WTC11 (cell line): ENCODE data around the gene C2orf76. TPM values are rescaled to one million over a fixed set of nuclear protein-coding genes. Genes with fewer than 3 reads are reported as not detected.
A peak's percentile ranks its signal among the peaks of the same experiment; 100 is the strongest.
"Not testable (repeated sequence)": the region's sequence is repeated elsewhere in the genome, so short reads cannot be mapped to it uniquely, and the experiment has no call there.

Source experiments
- ATAC-seq: fragments of 200-7000 bp; cut with Tn5 transposase; 2 replicates; pipeline ENCODE4 v1.10.0; 2021; ENCODE audit warnings: mild to moderate bottlenecking, moderate library complexity
- CTCF ChIA-PET: fragments of 300-600 bp; sonication (Branson Sonifier 250); formaldehyde crosslinking; loops from one replicate; lab custom pipeline; 2021; ENCODE audit warnings: antibody characterized with exemption; lab: Charles Lee
- POLR2A ChIA-PET: fragments of 350-600 bp; sonication (Branson Sonifier 250); formaldehyde crosslinking; loops from one replicate; lab custom pipeline; 2021; ENCODE audit warnings: antibody characterized with exemption; lab: Charles Lee
- DNase-seq: peaks from one replicate; pipeline ENCODE4 v3.0.0; 2021; ENCODE audit warnings: low spot score
- H3K27ac Mint-ChIP-seq: 2 replicates; pipeline ENCODE4 v1.8.0; 2021; ENCODE audit warnings: mixed read lengths
- H3K27me3 Mint-ChIP-seq: 2 replicates; pipeline ENCODE4 v1.8.0; 2021; ENCODE audit warnings: low read depth, mild to moderate bottlenecking, moderate library complexity, mixed read lengths
- H3K36me3 Mint-ChIP-seq: 2 replicates; pipeline ENCODE4 v1.8.0; 2021; ENCODE audit warnings: mixed read lengths
- H3K4me1 Mint-ChIP-seq: 2 replicates; pipeline ENCODE4 v1.8.0; 2022; ENCODE audit warnings: mixed read lengths
- H3K4me3 Mint-ChIP-seq: 2 replicates; pipeline ENCODE4 v1.8.0; 2021; ENCODE audit warnings: mild to moderate bottlenecking, moderate library complexity, mixed read lengths
- H3K9me3 Mint-ChIP-seq: 2 replicates; pipeline ENCODE4 v1.8.0; 2021; ENCODE audit warnings: mixed read lengths
- CREB1 ChIP-seq: sonication (generic); formaldehyde crosslinking; IDR thresholded peaks from 2 replicates; pipeline ENCODE4 v1.8.0; 2023; ENCODE audit warnings: mild to moderate bottlenecking, missing genetic modification reagents
- E2F5 ChIP-seq: sonication (generic); formaldehyde crosslinking; IDR thresholded peaks from 2 replicates; pipeline ENCODE4 v1.8.1; 2022; ENCODE audit warnings: mild to moderate bottlenecking, moderate library complexity, missing genetic modification reagents
- ETV6 ChIP-seq: sonication (generic); formaldehyde crosslinking; IDR thresholded peaks from 2 replicates; pipeline ENCODE4 v1.8.1; 2022; ENCODE audit warnings: mild to moderate bottlenecking, missing genetic modification reagents
- FOXP1 ChIP-seq: sonication (generic); formaldehyde crosslinking; IDR thresholded peaks from 2 replicates; pipeline ENCODE4 v1.8.0; 2022; ENCODE audit warnings: missing genetic modification reagents, mild to moderate bottlenecking, moderate library complexity, borderline replicate concordance
- HMGXB4 ChIP-seq: sonication (generic); formaldehyde crosslinking; IDR thresholded peaks from 2 replicates; pipeline ENCODE4 v1.8.1; 2023; ENCODE audit warnings: mild to moderate bottlenecking, moderate library complexity, missing genetic modification reagents
- MAX ChIP-seq: sonication (generic); formaldehyde crosslinking; IDR thresholded peaks from 2 replicates; pipeline ENCODE4 v1.8.0; 2022; ENCODE audit warnings: mild to moderate bottlenecking, missing genetic modification reagents
- MLX ChIP-seq: sonication (generic); formaldehyde crosslinking; IDR thresholded peaks from 2 replicates; pipeline ENCODE4 v1.8.1; 2023; ENCODE audit warnings: mild to moderate bottlenecking, missing genetic modification reagents, moderate library complexity
- NR2C2 ChIP-seq: sonication (generic); formaldehyde crosslinking; IDR thresholded peaks from 2 replicates; pipeline ENCODE4 v1.8.0; 2022; ENCODE audit warnings: mild to moderate bottlenecking, missing genetic modification reagents
- OVOL2 ChIP-seq: fragments of 250-450 bp; sonication (Bioruptor Pico); IDR thresholded peaks from 2 replicates; pipeline ENCODE4 v1.9.0; 2021; ENCODE audit warnings: mild to moderate bottlenecking, borderline replicate concordance
- PRDM15 ChIP-seq: sonication (generic); formaldehyde crosslinking; IDR thresholded peaks from 2 replicates; pipeline ENCODE4 v1.8.0; 2022; ENCODE audit warnings: missing genetic modification reagents
- STAT6 ChIP-seq: sonication (generic); formaldehyde crosslinking; conservative IDR thresholded peaks from 2 replicates; pipeline ENCODE4 v1.8.1; 2023; ENCODE audit warnings: mild to moderate bottlenecking, low read depth, missing genetic modification reagents, moderate library complexity
- TEAD4 ChIP-seq: sonication (generic); formaldehyde crosslinking; IDR thresholded peaks from 2 replicates; pipeline ENCODE4 v1.8.0; 2022; ENCODE audit warnings: mild to moderate bottlenecking, missing genetic modification reagents
- TP53 ChIP-seq: sonication (generic); formaldehyde crosslinking; IDR thresholded peaks from 2 replicates; pipeline ENCODE4 v1.8.1; 2023; ENCODE audit warnings: mild to moderate bottlenecking, missing genetic modification reagents
- USF2 ChIP-seq: sonication (generic); formaldehyde crosslinking; IDR thresholded peaks from 2 replicates; pipeline ENCODE4 v1.8.1; 2023; ENCODE audit warnings: mild to moderate bottlenecking, missing genetic modification reagents, moderate library complexity
- ZBTB21 ChIP-seq: sonication (generic); formaldehyde crosslinking; IDR thresholded peaks from 2 replicates; pipeline ENCODE4 v1.8.1; 2023; ENCODE audit warnings: mild to moderate bottlenecking, missing genetic modification reagents, borderline replicate concordance
- ZNF281 ChIP-seq: sonication (generic); formaldehyde crosslinking; IDR thresholded peaks from 2 replicates; pipeline ENCODE4 v1.8.0; 2023; ENCODE audit warnings: mild to moderate bottlenecking, missing genetic modification reagents
- total RNA-seq: library from RNA; stranded (reverse); gene quantifications from 3 replicates; pipeline ENCODE4 v1.2.3, GENCODE V29; 2021

C2orf76 gene
- total RNA-seq, 1 experiment from 2014 or later: 4.4 TPM

DNA sequence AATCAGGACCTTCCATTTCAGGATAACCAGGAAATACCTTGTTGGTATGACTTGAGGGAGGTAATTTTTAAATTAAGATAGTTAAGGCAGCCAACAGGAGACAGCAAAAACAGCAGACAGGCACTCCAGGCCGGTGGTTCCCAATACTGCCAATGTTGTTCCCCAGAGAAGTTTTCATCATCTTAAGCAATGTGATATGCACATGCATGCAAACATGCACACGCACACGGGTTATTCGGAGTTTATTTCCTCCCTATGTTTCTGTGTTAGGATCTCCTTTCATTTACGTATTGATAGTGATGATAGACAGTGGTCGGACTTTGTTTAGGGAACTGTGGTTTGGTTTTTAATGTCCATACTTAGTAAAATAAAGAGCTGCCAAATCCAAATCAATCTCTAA, 87.7 kb downstream of the C2orf76 start:
- Mint-ChIP-seq H3K27ac (no peak overlapping the region), H3K9me3 (peaks cover 11% of the 10 kb centered on the region), H3K4me1 (peaks cover 8% of the 10 kb centered on the region; the same call in 1 of the 2 replicates), H3K4me3 (no peak overlapping the region), H3K36me3 (no peaks in the 10 kb centered on the region), H3K27me3 (no peaks in the 10 kb centered on the region; the same call in none of the 2 replicates)
- no peak for TF ChIP-seq MAX (CRISPR knock-in tag)
- TF ChIP-seq MLX (CRISPR knock-in tag): no peak
- no peak for TF ChIP-seq E2F5
- TF ChIP-seq ZNF281 (CRISPR knock-in tag): no peak
- no peak for TF ChIP-seq TP53 (CRISPR knock-in tag)
- no peak for TF ChIP-seq USF2
- POLR2A ChIA-PET: no interaction called here
- CTCF ChIA-PET: no interaction called here
- ATAC-seq (no peak), DNase-seq (no peak)

DNA sequence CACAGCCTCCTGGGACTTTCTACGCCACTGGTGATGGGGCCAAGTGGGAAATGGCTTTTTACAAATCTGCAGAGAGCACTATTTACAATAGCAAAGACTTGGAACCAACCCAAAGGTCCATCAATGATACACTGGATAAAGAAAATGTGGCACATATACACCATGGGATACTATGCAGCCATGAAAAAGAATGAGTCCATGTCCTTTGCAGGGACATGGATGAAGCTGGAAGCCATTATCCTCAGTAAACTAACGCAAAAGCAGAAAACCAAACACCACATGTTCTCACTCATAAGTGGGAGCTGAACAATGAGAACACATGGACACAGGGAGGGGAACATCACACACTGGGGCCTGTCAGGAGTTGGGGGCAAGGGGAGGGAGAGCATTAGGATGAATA, 88.2 kb downstream of the C2orf76 start:
- peaks cover 11% of the 10 kb centered on the region for H3K9me3 Mint-ChIP-seq
- H3K36me3 Mint-ChIP-seq, H3K27me3 Mint-ChIP-seq, H3K4me1 Mint-ChIP-seq, DNase-seq, POLR2A ChIA-PET, ATAC-seq, CTCF ChIA-PET, H3K27ac Mint-ChIP-seq, H3K4me3 Mint-ChIP-seq: not testable (repeated sequence)

DNA sequence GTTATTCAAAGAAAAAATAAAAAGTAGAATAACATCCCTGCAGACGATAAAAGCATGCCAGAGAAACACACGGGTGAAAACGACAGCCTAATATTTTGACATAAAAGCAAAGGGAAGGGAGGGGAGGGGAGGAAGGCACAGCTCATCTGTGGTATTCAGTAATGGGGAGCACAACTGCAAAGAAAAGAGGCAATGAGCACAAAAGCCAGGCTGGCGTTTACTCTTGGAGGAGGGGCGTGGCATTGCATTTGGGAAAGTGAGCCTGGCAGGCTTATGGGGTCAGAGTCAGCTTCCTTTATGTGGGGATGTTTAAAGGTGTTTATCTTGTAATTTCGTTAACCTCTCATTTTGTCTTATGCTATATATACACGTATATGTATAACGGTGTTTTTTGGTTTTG, 89.8 kb downstream of the C2orf76 start:
- Mint-ChIP-seq H3K27ac (no peak overlapping the region), H3K27me3 (no peaks in the 10 kb centered on the region; the same call in none of the 2 replicates), H3K4me1 (peaks cover 8% of the 10 kb centered on the region; the same call in 1 of the 2 replicates), H3K36me3 (no peaks in the 10 kb centered on the region), H3K4me3 (no peak overlapping the region), H3K9me3 (peaks cover 18% of the 10 kb centered on the region)
- no peak for DNase-seq
- 0 out of 2 replicates have a peak, but pooled peaks have one; percentile 24 for ATAC-seq
- CTCF ChIA-PET: interaction anchor here (1.2 kb wide), 1 partner anchor 241 kb away, joined by 3 read pairs; no protein-coding TSS in a partner anchor
- POLR2A ChIA-PET: no interaction called here
- no peak for TF ChIP-seq CREB1 (CRISPR knock-in tag)
- no peak for TF ChIP-seq NR2C2 (CRISPR knock-in tag)
- no peak for TF ChIP-seq PRDM15 (CRISPR knock-in tag)
- TF ChIP-seq STAT6 (CRISPR knock-in tag): no peak
- TF ChIP-seq TEAD4 (CRISPR knock-in tag): no peak
- TF ChIP-seq ETV6 (CRISPR knock-in tag): no peak
- TF ChIP-seq FOXP1 (CRISPR knock-in tag): no peak
- no peak for TF ChIP-seq ZBTB21 (CRISPR knock-in tag)
- no peak for TF ChIP-seq HMGXB4 (CRISPR knock-in tag)
- TF ChIP-seq USF2: no peak
- TF ChIP-seq OVOL2 (CRISPR knock-in tag): no peak
